Measurements from ENCODE around the gene ARID3C. TPM values are rescaled to one million over a fixed set of nuclear protein-coding genes. Genes with fewer than 3 reads are reported as not detected.

ARID3C gene
- total RNA-seq, 2 donors from 2014 or later = not detected

GRCh38 chr9:34634551-34635248 lies 5.8 kb upstream of the ARID3C start:
- ATAC-seq (no peak), DNase-seq (no peak)
- intact Hi-C loops (cut with DNase I) = loop anchor here in 1 of 2 donors (1.0 kb wide), 1 partner anchor 21 kb away; no protein-coding TSS in a partner anchor

DNA sequence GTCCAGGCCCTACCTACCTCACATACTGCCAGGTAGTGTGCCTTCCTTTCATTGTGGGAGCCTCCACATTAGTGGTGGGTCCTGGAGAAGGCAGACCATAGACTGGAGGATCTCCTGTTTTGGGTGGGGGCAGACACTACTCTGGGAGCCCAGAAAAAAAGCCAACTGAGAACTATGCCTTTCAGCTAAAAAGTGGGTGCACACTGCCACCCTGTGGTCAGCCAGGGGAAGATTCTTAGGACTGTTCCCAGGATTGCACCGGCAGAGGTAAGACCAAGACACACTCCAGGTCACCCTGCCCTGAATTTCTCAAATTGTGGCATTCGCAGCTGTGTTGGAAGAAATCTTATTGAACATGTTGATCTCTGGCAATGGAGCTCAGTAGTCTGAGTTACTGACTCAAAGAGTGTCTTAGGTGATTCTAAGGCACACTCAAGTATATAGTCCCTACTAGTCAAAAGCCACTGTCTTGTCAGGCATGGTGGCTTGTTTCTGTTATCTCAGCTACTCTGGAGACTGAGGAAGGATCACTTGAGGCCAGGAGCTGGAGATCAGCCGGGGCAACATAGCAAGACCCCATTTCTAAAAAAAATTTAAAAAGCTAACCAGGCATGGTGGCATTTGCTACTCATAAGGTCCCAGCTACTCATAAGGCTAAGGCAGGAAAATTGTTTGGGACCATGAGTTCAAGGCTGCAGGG lies 5.1 kb upstream of the ARID3C start:
- ATAC-seq = peak; percentile 10 to 14
- intact Hi-C loops (cut with DNase I) = loop anchor here in 1 of 2 donors (1.0 kb wide), 1 partner anchor 21 kb away; no protein-coding TSS in a partner anchor
- no peak for DNase-seq

GRCh38 chr9:34633166-34633565 lies 4.3 kb upstream of the ARID3C start:
- no peak for DNase-seq
- intact Hi-C loops (cut with DNase I) = no loop called here

GRCh38 chr9:34630402-34631154 lies 1.7 kb upstream of the ARID3C start:
- ATAC-seq (peak in 1 of 2 donors; percentile 18), DNase-seq (no peak)
- intact Hi-C loops (cut with DNase I) = no loop called here

More at GRCh38 chr9:34633166-34633565, 4.3 kb upstream of the ARID3C start:
- ATAC-seq = no peak

GRCh38 chr9:34629491-34629808 lies 584 bp upstream of the ARID3C start:
- intact Hi-C loops (cut with DNase I) = no loop called here
- no peak for DNase-seq
- ATAC-seq = no peak

- intact Hi-C loops (cut with DNase I) = no loop called here
- DNase-seq = no peak
- no peak for ATAC-seq
These were observed 880 bp downstream of the ARID3C start for GRCh38 chr9:34627716-34628655.

DNA sequence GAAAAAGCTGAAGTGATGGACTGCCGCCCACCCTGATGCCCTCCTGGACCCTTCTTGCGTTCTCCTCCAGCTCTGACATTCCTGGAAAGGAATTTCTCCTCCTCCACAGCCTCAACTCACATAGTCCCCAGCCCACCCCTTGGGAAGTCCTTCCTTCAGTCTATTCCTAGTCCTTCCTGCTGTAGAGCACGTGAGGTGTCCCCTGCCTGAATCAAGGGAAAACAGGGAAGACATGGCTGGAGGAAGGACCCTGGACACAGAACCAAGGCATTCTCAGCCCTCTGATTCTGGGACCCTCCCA lies 3.7 kb downstream of the ARID3C start:
- intact Hi-C loops (cut with DNase I) = no loop called here
- ATAC-seq (no peak), DNase-seq (no peak)

DNA sequence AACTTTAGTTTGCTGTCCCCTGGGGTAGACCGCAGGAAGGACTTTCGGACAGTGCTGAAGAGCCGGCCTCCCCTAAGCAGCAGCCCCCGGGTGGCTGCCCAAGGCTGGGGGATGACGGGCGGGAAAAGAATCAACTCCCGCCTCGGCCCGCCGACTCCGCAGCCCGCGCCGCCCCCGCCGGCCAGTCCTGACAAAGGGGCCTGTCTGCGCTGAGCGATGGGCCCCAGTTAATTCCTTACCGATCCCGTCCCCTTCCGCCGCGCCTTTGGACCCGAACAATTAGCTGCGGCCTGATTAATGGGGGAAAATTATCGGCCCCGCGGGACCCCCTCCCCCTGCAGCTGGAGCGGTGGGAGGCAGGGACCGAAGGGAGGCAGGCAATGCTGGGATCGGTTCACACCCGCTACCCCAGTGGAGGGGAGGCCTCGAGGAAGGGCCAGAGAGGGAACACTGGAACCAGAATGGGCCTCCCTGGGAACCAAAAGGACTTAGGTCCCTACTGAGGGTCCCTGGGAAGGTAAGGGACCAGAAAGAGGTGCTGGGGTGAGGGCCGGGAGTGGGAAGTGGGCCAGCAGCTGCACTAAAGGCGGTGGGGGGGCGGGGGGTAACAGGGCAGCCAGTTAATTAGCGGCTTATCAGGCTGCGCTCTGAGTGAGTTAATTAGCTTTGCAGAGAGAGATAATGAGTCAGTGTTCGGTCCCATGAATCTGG lies 4.2 kb downstream of the ARID3C start:
- DNase-seq (no peak), ATAC-seq (no peak)
- intact Hi-C loops (cut with DNase I) = no loop called here

DNA sequence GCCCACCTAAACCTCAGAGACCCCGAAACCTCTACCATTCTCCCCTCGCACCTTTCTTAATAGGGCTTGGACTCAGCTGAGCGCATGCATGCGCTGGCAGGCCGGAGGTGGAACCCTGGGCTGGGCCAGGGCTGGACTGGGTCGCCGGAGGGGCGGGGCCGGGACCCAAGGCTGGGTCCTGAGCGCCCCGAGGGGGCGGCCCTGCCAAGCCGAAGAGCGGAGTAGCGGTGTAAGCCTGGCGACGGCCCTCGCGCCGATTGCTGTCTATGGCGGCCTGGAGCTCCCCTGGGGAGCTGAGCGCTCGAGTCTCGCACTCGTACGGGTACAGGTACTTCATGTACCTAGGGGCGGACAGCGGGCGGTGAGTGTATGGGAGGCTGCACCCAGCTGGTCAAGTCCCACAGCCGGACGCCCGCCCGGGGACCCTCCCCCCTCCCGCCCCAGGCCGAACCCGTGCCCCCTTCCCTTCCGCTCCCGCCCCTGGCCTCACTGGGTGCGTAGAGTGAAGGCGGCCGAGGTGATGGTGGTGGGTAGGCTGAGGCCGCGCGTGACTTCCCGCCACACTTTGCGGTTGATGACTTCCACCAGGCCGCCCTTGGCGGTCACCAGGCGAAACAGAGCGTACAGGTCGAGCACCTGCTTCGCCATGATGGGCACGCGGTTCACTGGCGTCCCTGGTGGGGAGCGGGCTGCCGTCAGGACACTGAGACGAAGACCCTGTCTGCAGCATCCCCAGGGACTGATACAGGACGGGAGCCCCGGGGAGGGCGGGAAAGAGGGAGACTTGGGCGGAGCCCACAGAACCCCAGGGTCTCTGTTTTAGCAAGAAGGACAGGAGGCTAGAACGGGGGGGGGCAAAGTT lies 5.3 kb downstream of the ARID3C start:
- ATAC-seq (no peak), DNase-seq (no peak)
- intact Hi-C loops (cut with DNase I) = no loop called here

DNA sequence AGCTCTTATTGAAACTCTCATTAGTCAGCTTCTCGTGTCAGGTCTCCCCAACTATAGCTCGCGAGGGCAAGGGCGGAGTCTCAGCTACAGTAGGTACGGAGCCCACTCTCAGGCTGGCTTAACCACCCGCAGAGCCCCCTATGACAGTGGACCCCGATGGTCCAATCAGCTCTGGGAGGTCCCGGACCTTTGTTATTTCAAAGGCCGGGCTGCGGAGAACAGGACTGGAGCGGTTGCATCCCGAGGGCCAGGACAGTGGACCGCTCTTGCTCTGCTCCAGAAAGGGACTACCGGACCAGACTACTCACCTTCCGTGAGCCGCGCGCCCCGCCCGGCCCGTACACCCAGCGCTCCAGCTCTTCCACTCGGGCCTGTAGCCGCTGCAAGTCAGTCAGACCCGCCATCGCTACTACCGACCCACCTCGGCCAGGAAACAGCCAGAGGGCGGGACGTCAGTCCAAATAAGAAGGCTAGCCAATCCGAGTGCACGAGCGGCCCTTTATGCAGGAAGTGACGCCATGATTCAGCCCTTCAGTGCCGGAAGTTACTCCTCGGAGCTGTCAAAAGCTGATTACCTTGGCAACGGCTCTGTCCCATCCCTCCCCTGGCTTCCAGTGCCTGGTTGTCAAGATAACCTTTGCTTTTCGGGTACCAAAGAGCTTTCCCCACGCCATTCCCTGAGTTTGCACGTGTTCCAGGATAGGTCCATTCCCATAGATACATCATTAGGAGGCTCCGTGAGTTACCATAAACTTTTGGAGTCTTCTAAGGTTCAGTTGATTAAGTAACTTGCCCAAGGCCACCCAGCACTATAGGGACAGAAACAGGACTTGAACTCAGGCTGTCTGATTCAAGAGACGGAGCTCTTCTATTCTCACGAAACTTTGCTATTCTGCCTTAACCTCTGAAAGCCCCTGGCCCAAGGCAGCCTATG lies 8.5 kb downstream of the ARID3C start, which contains the start of gene DCTN3:
Gene DCTN3, minus strand, starts transcription at position 435 of the 934 bp plus-strand sequence. Its CDS starts 31 bp downstream, at position 404.
- peak; percentile 99 to 100 for ATAC-seq
- intact Hi-C loops (cut with DNase I) = no loop called here
- peak; percentile 95 for DNase-seq

- ATAC-seq (no peak), DNase-seq (no peak)
- intact Hi-C loops (cut with DNase I) = no loop called here
These were observed 13.7 kb downstream of the ARID3C start for GRCh38 chr9:34615132-34615531.

GRCh38 chr9:34612788-34613390 lies 16.0 kb downstream of the ARID3C start:
- DNase-seq (peak; percentile 84), ATAC-seq (peak; percentile 72 to 78)
- intact Hi-C loops (cut with DNase I) = loop anchor here in 1 of 2 donors (1.0 to 5.0 kb wide), 2 partner anchors 21 to 89 kb away; no protein-coding TSS in a partner anchor

- peak; percentile 91 for DNase-seq
- ATAC-seq = peak; percentile 97 to 98
- intact Hi-C loops (cut with DNase I) = loop anchor here in 1 of 2 donors (5.0 kb wide), 1 partner anchor 90 kb away; no protein-coding TSS in a partner anchor
These were observed 16.8 kb downstream of the ARID3C start, which contains the start of gene RPP25L for GRCh38 chr9:34611811-34612787. TSS of gene RPP25L (minus strand) at chr9:34612097. CDS start at chr9:34611296, 801 bp downstream.

- ATAC-seq = peak; percentile 22 to 28
- intact Hi-C loops (cut with DNase I) = loop anchor here in 1 of 2 donors (5.0 kb wide), 1 partner anchor 91 kb away; no protein-coding TSS in a partner anchor
- peak; percentile 42 for DNase-seq
These were observed 17.5 kb downstream of the ARID3C start for GRCh38 chr9:34611251-34611810.
